ENCODE measurements around the gene MAST2. TPM values are rescaled to one million over a fixed set of nuclear protein-coding genes. Genes with fewer than 3 reads are reported as not detected.

MAST2 gene
- total and polyA plus RNA-seq, 2 of the 4 experiments (the other 2 are of a cell fraction): 14.2 to 41.0 TPM

- H3K79me1 ChIP-seq (ENCODE audit: low read depth in 1 of 2, low read length in 2 of 2): peaks cover 16 to 18% of the 10 kb centered on the region in 2 experiments; a peak in 3 of 4 replicates
- in situ Hi-C loops (cut with MboI; ENCODE audit: low sequenced_read_pairs) (no loop called here), intact Hi-C loops (cut with micrococcal nuclease) (no loop called here), dilution Hi-C loops (cut with HindIII; ENCODE audit: low sequenced_read_pairs, unreplicated experiment) (no loop called here)
- 0 out of 2 replicates have a peak, but pooled peaks cover 5% of the 10 kb centered on the region for H3K9me1 ChIP-seq (ENCODE audit: insufficient read depth, low read length)
- BruUV-seq (replicated peaks): no TSS peak
- H2BK15ac ChIP-seq (ENCODE audit: low read depth, low read length): no peak overlapping the region
- no peak overlapping the region for H3K4me3 ChIP-seq (ENCODE audit: insufficient read depth, low read depth, low read length)
- no peak overlapping the region for H3K9ac ChIP-seq (ENCODE audit: low read depth, low read length)
- DNase-seq (no peak), ATAC-seq (ENCODE audit: low read depth) (no peak)
- no peak overlapping the region for H2BK20ac ChIP-seq (ENCODE audit: low read depth, low read length)
- H4K91ac ChIP-seq (ENCODE audit: insufficient read depth, low read depth, low read length): no peak overlapping the region
- no peak overlapping the region for H3K56ac ChIP-seq (ENCODE audit: extremely low read depth, insufficient read depth, low read length)
- no peak for TF ChIP-seq POLR2A (IDR thresholded peaks at IDR 0.05; ENCODE audit: low read depth, low read length)
- TF ChIP-seq USF2 (IDR thresholded peaks at IDR 0.05; ENCODE audit: low read depth, low read length): no peak
- TF ChIP-seq BHLHE40 (IDR thresholded peaks at IDR 0.05; ENCODE audit: low read depth, low read length): no peak
- no peak for TF ChIP-seq NFE2L2 (IDR thresholded peaks at IDR 0.05; ENCODE audit: low read depth, low read length)
- TF ChIP-seq MXI1 (IDR thresholded peaks at IDR 0.05; ENCODE audit: borderline replicate concordance, low read depth, low read length): no peak
- TF ChIP-seq CTCF (conservative IDR thresholded peaks at IDR 0.05; ENCODE audit: low read depth, low read length): no peak
- TF ChIP-seq RAD21 (IDR thresholded peaks at IDR 0.05; ENCODE audit: low read length): no peak
- no peak for TF ChIP-seq ELK1 (IDR thresholded peaks at IDR 0.05; ENCODE audit: borderline replicate concordance, low read depth, low read length)
- TF ChIP-seq SMC3 (IDR thresholded peaks at IDR 0.05; ENCODE audit: low read depth, low read length): no peak
- no peak for TF ChIP-seq RFX5 (IDR thresholded peaks at IDR 0.05; ENCODE audit: low read depth, low read length)
- no peak for TF ChIP-seq MAFK (IDR thresholded peaks at IDR 0.05; ENCODE audit: low read depth, low read length)
- no peak for TF ChIP-seq CEBPB (IDR thresholded peaks at IDR 0.05; ENCODE audit: low read depth, low read length)
- TF ChIP-seq RCOR1 (IDR thresholded peaks at IDR 0.05; ENCODE audit: insufficient replicate concordance, low read length): no peak
- no peak for TF ChIP-seq MAZ (IDR thresholded peaks at IDR 0.05; ENCODE audit: borderline replicate concordance, low read depth, low read length)
- no peak for TF ChIP-seq CHD1 (IDR thresholded peaks at IDR 0.05; ENCODE audit: low read depth, low read length)
- no peak for TF ChIP-seq FOS (IDR thresholded peaks at IDR 0.05; ENCODE audit: low read depth, low read length)
- H2BK120ac ChIP-seq (ENCODE audit: low read depth, low read length): no peak overlapping the region
- H3K4me2 ChIP-seq (ENCODE audit: low read depth, low read length): no peak overlapping the region
- no peak overlapping the region for H3K14ac ChIP-seq (replicated peaks; ENCODE audit: low read depth, low read length)
- ChIA-PET CTCF (no interaction called here), POLR2A (ENCODE audit: unreplicated experiment) (no interaction called here)
- H2AK5ac ChIP-seq (ENCODE audit: low read depth, low read length): no peak overlapping the region
- no peak overlapping the region for H3K18ac ChIP-seq (ENCODE audit: low read depth, low read length)
- no CpG with 5 or more reads among the region's 4 CpGs for WGBS, 2 experiments (ENCODE audit: extremely low coverage in 2 of 2, insufficient read length in 1 of 2)
- no peaks in the 10 kb centered on the region for H3K36me3 ChIP-seq (ENCODE audit: control insufficient read depth, insufficient read depth, low read length)
- no peaks in the 10 kb centered on the region for H3K9me3 ChIP-seq (ENCODE audit: control insufficient read depth, insufficient read depth, low read length)
- no peak overlapping the region for H3K27ac ChIP-seq (ENCODE audit: insufficient read depth, low read length)
- no peak overlapping the region for H2AFZ ChIP-seq (replicated peaks; ENCODE audit: low read length, poor library complexity)
- no peaks in the 10 kb centered on the region for H3K27me3 ChIP-seq (ENCODE audit: control insufficient read depth, insufficient read depth, low read length)
- H3K4ac ChIP-seq (ENCODE audit: low read depth, low read length): no peak overlapping the region
- H3K4me1 ChIP-seq (ENCODE audit: control insufficient read depth, insufficient read depth, low read length): no peaks in the 10 kb centered on the region
- H4K5ac ChIP-seq (ENCODE audit: low read depth, low read length): no peak overlapping the region
- no peaks in the 10 kb centered on the region for H4K20me1 ChIP-seq (ENCODE audit: insufficient read depth, low read length)
- H3K23ac ChIP-seq (ENCODE audit: low read depth, low read length): no peak overlapping the region
- no peak overlapping the region for H2BK5ac ChIP-seq (ENCODE audit: low read depth, low read length, poor library complexity, severe bottlenecking)
- no peak overlapping the region for H4K8ac ChIP-seq (ENCODE audit: low read depth in 2 of 2, low read length in 2 of 2)
- H2AK9ac ChIP-seq (replicated peaks; ENCODE audit: low read depth, low read length, poor library complexity): no peak overlapping the region
These were observed 183.8 kb downstream of the MAST2 start for GRCh38 chr1:45987204-45987603.

All from IMR-90 (cell line).